Measurements from ENCODE around the gene ADCY1.

The ADCY1 gene

GRCh38 chr7:45659496-45660139 lies 85.5 kb downstream of the ADCY1 start:
- Histone ChIP-seq H3K27ac (ENCODE audit: low read depth, low read length) (no peak overlapping the region), H3K27me3 (ENCODE audit: control insufficient read depth in 1 of 2, insufficient read depth in 2 of 2, low read length in 2 of 2) (no peaks in the 10 kb centered on the region), H3K9ac (ENCODE audit: low read length) (no peak overlapping the region), H3K36me3 (ENCODE audit: insufficient read depth, low read length) (no peaks in the 10 kb centered on the region), H3K4me3 (ENCODE audit: low read depth in 1 of 2, low read length in 2 of 2) (no peak overlapping the region), H3K9me3 (ENCODE audit: low read length) (no peaks in the 10 kb centered on the region), H3K4me1 (ENCODE audit: insufficient read depth, low read length) (no peaks in the 10 kb centered on the region)

- Histone ChIP-seq H3K9ac (ENCODE audit: low read length) (no peak overlapping the region), H3K4me1 (ENCODE audit: insufficient read depth, low read length) (no peaks in the 10 kb centered on the region), H3K36me3 (ENCODE audit: insufficient read depth, low read length) (no peaks in the 10 kb centered on the region), H3K27ac (ENCODE audit: low read depth, low read length) (no peak overlapping the region), H3K4me3 (ENCODE audit: low read depth in 1 of 2, low read length in 2 of 2) (no peak overlapping the region), H3K9me3 (ENCODE audit: low read length) (no peaks in the 10 kb centered on the region), H3K27me3 (ENCODE audit: control insufficient read depth in 1 of 2, insufficient read depth in 2 of 2, low read length in 2 of 2) (no peaks in the 10 kb centered on the region)
These were observed 86.2 kb downstream of the ADCY1 start for GRCh38 chr7:45660201-45660900.

- no peak overlapping the region for H3K9ac ChIP-seq (ENCODE audit: low read length)
- H3K4me1 ChIP-seq (ENCODE audit: insufficient read depth, low read length) = no peaks in the 10 kb centered on the region
- H3K4me3 ChIP-seq (ENCODE audit: low read depth in 1 of 2, low read length in 2 of 2) = no peak overlapping the region
- no peak overlapping the region for H3K27ac ChIP-seq (ENCODE audit: low read depth, low read length)
- H3K9me3 ChIP-seq (ENCODE audit: low read length) = no peaks in the 10 kb centered on the region
- H3K27me3 ChIP-seq (ENCODE audit: control insufficient read depth in 1 of 2, insufficient read depth in 2 of 2, low read length in 2 of 2) = no peaks in the 10 kb centered on the region
- H3K36me3 ChIP-seq (ENCODE audit: insufficient read depth, low read length) = no peaks in the 10 kb centered on the region
These were observed 86.7 kb downstream of the ADCY1 start for GRCh38 chr7:45660901-45661211.

- no peak overlapping the region for H3K4me3 ChIP-seq (ENCODE audit: low read depth in 1 of 2, low read length in 2 of 2)
- H3K36me3 ChIP-seq (ENCODE audit: insufficient read depth, low read length) = no peaks in the 10 kb centered on the region
- H3K27ac ChIP-seq (ENCODE audit: low read depth, low read length) = no peak overlapping the region
- no peaks in the 10 kb centered on the region for H3K27me3 ChIP-seq (ENCODE audit: control insufficient read depth in 1 of 2, insufficient read depth in 2 of 2, low read length in 2 of 2)
- H3K9me3 ChIP-seq (ENCODE audit: low read length) = no peaks in the 10 kb centered on the region
- no peak overlapping the region for H3K9ac ChIP-seq (ENCODE audit: low read length)
- H3K4me1 ChIP-seq (ENCODE audit: insufficient read depth, low read length) = no peaks in the 10 kb centered on the region
These were observed 87.3 kb downstream of the ADCY1 start for GRCh38 chr7:45661302-45661995.

- H3K36me3 ChIP-seq (ENCODE audit: insufficient read depth, low read length) = no peaks in the 10 kb centered on the region
- H3K4me3 ChIP-seq (ENCODE audit: low read depth in 1 of 2, low read length in 2 of 2) = no peak overlapping the region
- no peaks in the 10 kb centered on the region for H3K27me3 ChIP-seq (ENCODE audit: control insufficient read depth in 1 of 2, insufficient read depth in 2 of 2, low read length in 2 of 2)
These were observed 87.8 kb downstream of the ADCY1 start for GRCh38 chr7:45662018-45662417.

GRCh38 chr7:45662540-45663166 lies 88.5 kb downstream of the ADCY1 start:
- Histone ChIP-seq H3K4me3 (ENCODE audit: low read depth in 1 of 2, low read length in 2 of 2) (no peak overlapping the region), H3K4me1 (ENCODE audit: insufficient read depth, low read length) (no peaks in the 10 kb centered on the region), H3K27ac (ENCODE audit: low read depth, low read length) (no peak overlapping the region), H3K36me3 (ENCODE audit: insufficient read depth, low read length) (no peaks in the 10 kb centered on the region), H3K9me3 (ENCODE audit: low read length) (no peaks in the 10 kb centered on the region), H3K27me3 (ENCODE audit: control insufficient read depth in 1 of 2, insufficient read depth in 2 of 2, low read length in 2 of 2) (no peaks in the 10 kb centered on the region), H3K9ac (ENCODE audit: low read length) (no peak overlapping the region)

More at GRCh38 chr7:45662018-45662417, 87.8 kb downstream of the ADCY1 start:
- no peaks in the 10 kb centered on the region for H3K9me3 ChIP-seq (ENCODE audit: low read length)
- H3K9ac ChIP-seq (ENCODE audit: low read length) = no peak overlapping the region
- H3K27ac ChIP-seq (ENCODE audit: low read depth, low read length) = no peak overlapping the region
- no peaks in the 10 kb centered on the region for H3K4me1 ChIP-seq (ENCODE audit: insufficient read depth, low read length)

- H3K27ac ChIP-seq (ENCODE audit: low read depth, low read length) = no peak overlapping the region
- no peaks in the 10 kb centered on the region for H3K9me3 ChIP-seq (ENCODE audit: low read length)
- H3K4me3 ChIP-seq (ENCODE audit: low read depth in 1 of 2, low read length in 2 of 2) = no peak overlapping the region
- H3K36me3 ChIP-seq (ENCODE audit: insufficient read depth, low read length) = no peaks in the 10 kb centered on the region
- no peaks in the 10 kb centered on the region for H3K27me3 ChIP-seq (ENCODE audit: control insufficient read depth in 1 of 2, insufficient read depth in 2 of 2, low read length in 2 of 2)
- no peak overlapping the region for H3K9ac ChIP-seq (ENCODE audit: low read length)
- no peaks in the 10 kb centered on the region for H3K4me1 ChIP-seq (ENCODE audit: insufficient read depth, low read length)
These were observed 89.2 kb downstream of the ADCY1 start for GRCh38 chr7:45663167-45663921.

GRCh38 chr7:45663965-45664633 lies 89.9 kb downstream of the ADCY1 start:
- Histone ChIP-seq H3K27me3 (ENCODE audit: control insufficient read depth in 1 of 2, insufficient read depth in 2 of 2, low read length in 2 of 2) (no peaks in the 10 kb centered on the region), H3K36me3 (ENCODE audit: insufficient read depth, low read length) (no peaks in the 10 kb centered on the region), H3K27ac (ENCODE audit: low read depth, low read length) (no peak overlapping the region), H3K4me3 (ENCODE audit: low read depth in 1 of 2, low read length in 2 of 2) (no peak overlapping the region), H3K4me1 (ENCODE audit: insufficient read depth, low read length) (no peaks in the 10 kb centered on the region), H3K9me3 (ENCODE audit: low read length) (no peaks in the 10 kb centered on the region), H3K9ac (ENCODE audit: low read length) (no peak overlapping the region)

GRCh38 chr7:45665172-45665571 lies 91.0 kb downstream of the ADCY1 start:
- H3K27ac ChIP-seq (ENCODE audit: low read depth, low read length) = no peak overlapping the region
- H3K4me3 ChIP-seq (ENCODE audit: low read depth in 1 of 2, low read length in 2 of 2) = no peak overlapping the region
- H3K36me3 ChIP-seq (ENCODE audit: insufficient read depth, low read length) = no peaks in the 10 kb centered on the region
- no peak overlapping the region for H3K9ac ChIP-seq (ENCODE audit: low read length)
- H3K9me3 ChIP-seq (ENCODE audit: low read length) = no peaks in the 10 kb centered on the region
- H3K27me3 ChIP-seq (ENCODE audit: control insufficient read depth in 1 of 2, insufficient read depth in 2 of 2, low read length in 2 of 2) = no peaks in the 10 kb centered on the region
- no peaks in the 10 kb centered on the region for H3K4me1 ChIP-seq (ENCODE audit: insufficient read depth, low read length)

GRCh38 chr7:45670227-45670626 lies 96.1 kb downstream of the ADCY1 start:
- Histone ChIP-seq H3K4me1 (ENCODE audit: insufficient read depth, low read length) (no peaks in the 10 kb centered on the region), H3K36me3 (ENCODE audit: insufficient read depth, low read length) (no peaks in the 10 kb centered on the region), H3K27ac (ENCODE audit: low read depth, low read length) (no peak overlapping the region), H3K9ac (ENCODE audit: low read length) (no peak overlapping the region), H3K9me3 (ENCODE audit: low read length) (no peaks in the 10 kb centered on the region), H3K4me3 (ENCODE audit: low read depth in 1 of 2, low read length in 2 of 2) (no peak overlapping the region), H3K27me3 (ENCODE audit: control insufficient read depth in 1 of 2, insufficient read depth in 2 of 2, low read length in 2 of 2) (no peaks in the 10 kb centered on the region)
